ENCODE data around the gene CTNND2.

The CTNND2 gene

DNA sequence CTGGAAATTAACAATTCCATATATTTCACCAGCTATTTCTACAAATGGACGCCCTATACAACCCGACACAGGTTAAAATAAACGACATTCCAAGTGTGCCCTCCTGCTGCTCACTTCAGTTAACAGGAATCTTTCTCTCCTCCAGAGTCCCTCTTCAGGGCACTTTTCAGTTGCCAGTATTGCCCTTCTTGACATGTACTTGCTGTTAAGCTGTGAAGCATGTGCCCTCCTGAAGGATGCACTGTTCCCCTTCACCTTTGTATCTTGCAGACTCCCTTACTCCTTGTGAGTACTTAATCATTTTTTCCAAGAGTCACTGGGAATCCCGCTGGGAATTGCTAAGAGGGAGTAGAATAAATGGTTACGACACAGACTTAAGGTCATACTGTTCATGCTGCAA lies 364.1 kb downstream of the CTNND2 start:
- no peak overlapping the region for H3K4me3 ChIP-seq (ENCODE audit: low read depth, low read length)
- no peaks in the 10 kb centered on the region for H3K27me3 ChIP-seq (ENCODE audit: insufficient read depth, low read depth, severe bottlenecking)
- no peaks in the 10 kb centered on the region for H3K9me3 ChIP-seq (ENCODE audit: severe bottlenecking)
- H3K27ac ChIP-seq, result no peak overlapping the region
- TF ChIP-seq, protein P1, sequence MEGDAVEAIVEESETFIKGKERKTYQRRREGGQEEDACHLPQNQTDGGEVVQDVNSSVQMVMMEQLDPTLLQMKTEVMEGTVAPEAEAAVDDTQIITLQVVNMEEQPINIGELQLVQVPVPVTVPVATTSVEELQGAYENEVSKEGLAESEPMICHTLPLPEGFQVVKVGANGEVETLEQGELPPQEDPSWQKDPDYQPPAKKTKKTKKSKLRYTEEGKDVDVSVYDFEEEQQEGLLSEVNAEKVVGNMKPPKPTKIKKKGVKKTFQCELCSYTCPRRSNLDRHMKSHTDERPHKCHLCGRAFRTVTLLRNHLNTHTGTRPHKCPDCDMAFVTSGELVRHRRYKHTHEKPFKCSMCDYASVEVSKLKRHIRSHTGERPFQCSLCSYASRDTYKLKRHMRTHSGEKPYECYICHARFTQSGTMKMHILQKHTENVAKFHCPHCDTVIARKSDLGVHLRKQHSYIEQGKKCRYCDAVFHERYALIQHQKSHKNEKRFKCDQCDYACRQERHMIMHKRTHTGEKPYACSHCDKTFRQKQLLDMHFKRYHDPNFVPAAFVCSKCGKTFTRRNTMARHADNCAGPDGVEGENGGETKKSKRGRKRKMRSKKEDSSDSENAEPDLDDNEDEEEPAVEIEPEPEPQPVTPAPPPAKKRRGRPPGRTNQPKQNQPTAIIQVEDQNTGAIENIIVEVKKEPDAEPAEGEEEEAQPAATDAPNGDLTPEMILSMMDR (IDR thresholded peaks at IDR 0.05; ENCODE audit: low read depth, low read length), result no peak
- DNase-seq, result no peak
- H3K36me3 ChIP-seq, result no peaks in the 10 kb centered on the region

DNA sequence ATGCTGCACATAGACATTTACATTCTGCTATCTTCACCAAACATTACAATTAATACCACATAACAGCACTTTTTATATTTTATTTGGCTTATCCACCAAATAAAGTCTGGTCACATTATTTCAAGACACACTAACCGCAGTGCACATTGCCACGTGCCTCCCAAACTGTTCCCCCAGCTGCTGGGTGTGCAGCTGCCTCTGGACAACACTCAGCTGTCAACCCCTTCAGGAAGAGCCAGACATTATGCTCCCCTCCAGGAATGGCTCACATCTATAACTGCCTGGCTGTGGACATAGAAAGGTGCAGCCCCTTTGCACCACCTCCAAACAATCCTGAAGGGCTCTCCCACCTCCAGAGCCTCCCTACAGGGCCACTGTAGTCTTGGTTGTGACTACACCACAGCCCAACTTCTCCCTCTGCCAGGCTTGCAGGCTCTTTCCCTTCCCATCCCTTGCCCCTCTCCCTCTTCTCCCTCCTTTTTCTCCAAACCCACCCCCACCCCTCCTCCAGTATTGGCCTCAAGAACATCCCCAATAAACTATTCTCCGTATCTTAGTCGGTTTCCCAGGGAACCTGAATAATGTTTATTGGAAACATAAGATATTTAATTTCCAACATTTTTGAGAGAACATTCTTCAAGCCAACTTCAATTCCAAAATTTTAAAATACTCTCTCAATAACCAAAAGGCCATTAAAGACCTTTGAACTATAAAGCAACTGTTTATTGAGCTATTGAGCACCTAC lies 372.3 kb downstream of the CTNND2 start:
- Histone ChIP-seq H3K27me3 (ENCODE audit: insufficient read depth, low read depth, severe bottlenecking) (no peaks in the 10 kb centered on the region), H3K4me3 (ENCODE audit: low read depth, low read length) (no peak overlapping the region), H3K27ac (no peak overlapping the region), H3K36me3 (no peaks in the 10 kb centered on the region), H3K9me3 (ENCODE audit: severe bottlenecking) (no peaks in the 10 kb centered on the region)
- no peak for DNase-seq
- TF ChIP-seq, protein P1 (IDR thresholded peaks at IDR 0.05; ENCODE audit: low read depth, low read length), result no peak

DNA sequence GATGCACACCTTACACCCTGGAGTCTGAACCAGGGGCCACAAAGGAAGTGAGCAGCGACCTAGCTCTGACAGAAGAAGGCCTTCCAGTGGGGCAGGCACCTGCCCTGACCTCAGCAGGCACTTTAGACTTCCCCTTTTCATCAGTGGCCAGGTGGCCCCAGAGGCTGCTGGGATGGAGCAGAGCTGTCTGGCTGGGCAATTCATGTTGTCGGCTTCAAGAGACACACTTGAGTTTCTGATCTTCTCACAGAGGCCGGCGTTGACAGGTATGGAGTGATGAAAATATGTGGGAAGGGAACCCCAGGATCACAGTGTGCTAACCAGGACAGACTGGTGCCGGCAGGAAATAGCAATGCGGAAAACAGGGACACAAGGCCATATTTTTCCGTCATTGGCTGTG lies 375.5 kb downstream of the CTNND2 start:
- DNase-seq, result no peak
- H3K4me3 ChIP-seq (ENCODE audit: low read depth, low read length), result no peak overlapping the region
- H3K9me3 ChIP-seq (ENCODE audit: severe bottlenecking), result no peaks in the 10 kb centered on the region
- H3K36me3 ChIP-seq, result no peaks in the 10 kb centered on the region
- TF ChIP-seq, protein P1 (IDR thresholded peaks at IDR 0.05; ENCODE audit: low read depth, low read length), result no peak
- H3K27me3 ChIP-seq (ENCODE audit: insufficient read depth, low read depth, severe bottlenecking), result no peaks in the 10 kb centered on the region
- no peak overlapping the region for H3K27ac ChIP-seq

DNA sequence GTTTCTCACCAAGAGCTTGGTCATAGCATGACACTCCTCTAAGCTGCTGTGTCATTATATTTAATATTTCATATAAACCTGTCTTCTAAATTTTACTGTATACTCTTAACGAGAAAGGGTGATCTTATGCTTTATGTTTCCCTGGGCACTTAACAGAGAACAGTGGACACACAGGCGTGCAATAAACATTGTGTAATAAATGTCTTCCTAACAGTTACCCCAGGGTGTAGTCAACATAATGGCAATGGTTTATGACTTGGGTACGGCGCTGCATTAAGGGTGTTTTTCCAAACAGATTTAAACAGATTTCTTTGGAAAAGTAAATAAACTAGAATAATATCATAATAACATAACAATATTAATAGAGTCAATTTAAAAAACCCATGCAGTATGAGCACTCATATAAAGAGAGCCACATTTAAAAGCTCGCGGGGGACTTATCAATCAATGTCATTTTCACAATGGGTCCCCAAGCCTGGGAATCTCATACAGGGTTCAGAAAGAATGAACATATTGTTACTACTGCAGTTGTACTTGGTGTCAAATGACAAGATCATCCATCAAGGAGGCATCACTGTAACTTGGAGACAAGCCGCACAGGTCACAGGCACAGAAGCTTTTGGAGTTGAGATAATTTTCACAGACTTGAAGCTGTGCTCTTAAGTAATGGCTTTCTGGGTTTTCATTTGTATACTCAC lies 376.4 kb downstream of the CTNND2 start:
- Histone ChIP-seq H3K4me3 (ENCODE audit: low read depth, low read length) (no peak overlapping the region), H3K36me3 (no peaks in the 10 kb centered on the region), H3K27me3 (ENCODE audit: insufficient read depth, low read depth, severe bottlenecking) (no peaks in the 10 kb centered on the region), H3K27ac (no peak overlapping the region), H3K9me3 (ENCODE audit: severe bottlenecking) (no peaks in the 10 kb centered on the region)
- TF ChIP-seq, protein P1 (IDR thresholded peaks at IDR 0.05; ENCODE audit: low read depth, low read length), result no peak
- no peak for DNase-seq

DNA sequence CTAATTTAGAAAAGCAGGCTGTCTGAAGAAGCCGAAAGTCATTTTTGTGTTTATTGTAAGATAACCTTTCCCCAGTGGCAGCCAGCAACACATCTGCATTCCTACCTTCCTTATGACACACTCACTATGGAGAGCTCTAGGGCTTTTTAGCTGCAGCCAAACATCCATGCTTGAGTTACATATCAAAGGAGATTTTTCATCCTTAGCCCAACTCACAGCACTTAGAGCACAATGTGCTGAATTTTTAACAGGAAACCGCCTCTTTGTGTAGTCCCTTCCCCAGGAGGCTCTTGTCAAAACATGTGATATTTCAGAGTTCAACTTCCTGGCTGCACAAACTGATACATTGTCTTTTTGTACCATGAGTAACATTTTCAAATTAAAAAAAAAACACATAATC lies 379.2 kb downstream of the CTNND2 start:
- no peaks in the 10 kb centered on the region for H3K27me3 ChIP-seq (ENCODE audit: insufficient read depth, low read depth, severe bottlenecking)
- no peak for DNase-seq
- H3K27ac ChIP-seq, result no peak overlapping the region
- no peak overlapping the region for H3K4me3 ChIP-seq (ENCODE audit: low read depth, low read length)
- TF ChIP-seq, protein P1 (IDR thresholded peaks at IDR 0.05; ENCODE audit: low read depth, low read length), result no peak
- no peaks in the 10 kb centered on the region for H3K36me3 ChIP-seq
- no peaks in the 10 kb centered on the region for H3K9me3 ChIP-seq (ENCODE audit: severe bottlenecking)
